Measurements from ENCODE around the gene NRN1.

DNA sequence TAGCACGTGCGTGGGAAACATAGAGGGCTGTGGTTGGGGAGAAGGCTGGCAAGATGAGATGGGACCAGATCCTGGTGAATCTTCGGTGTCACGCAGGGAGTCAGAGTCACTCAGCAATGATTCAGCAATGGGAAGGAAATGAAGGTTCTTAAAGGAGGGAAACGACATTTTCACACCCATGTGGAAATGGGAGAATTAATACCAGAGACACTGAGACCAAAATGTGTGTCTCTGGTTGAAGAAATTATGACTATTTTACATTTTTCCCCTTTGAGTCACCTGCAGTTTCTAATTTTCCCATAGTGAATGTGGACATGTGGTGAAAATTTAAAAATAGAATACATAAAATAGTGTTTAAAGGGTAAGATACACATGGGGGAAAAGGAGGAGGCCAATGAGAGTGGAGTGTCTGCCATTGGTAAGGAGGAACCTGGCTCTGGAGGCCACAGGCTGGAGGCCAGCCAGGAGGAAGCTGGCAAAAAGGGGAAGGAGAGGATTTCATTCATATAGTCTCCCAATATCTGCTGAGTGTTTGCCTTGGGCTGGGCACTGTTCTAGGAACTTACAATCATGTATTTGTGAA is 17.5 kb downstream of the NRN1 start:
- no peak for TF ChIP-seq CTCF (IDR thresholded peaks at IDR 0.05)
- no peak for TF ChIP-seq POLR2A (IDR thresholded peaks at IDR 0.05)
- TF ChIP-seq EP300 (IDR thresholded peaks at IDR 0.05): no peak
